ENCODE measurements around the gene ZYG11B.
"Not testable (repeated sequence)": the region's sequence is repeated elsewhere in the genome, so short reads cannot be mapped to it uniquely, and the experiment has no call there.

Gene ZYG11B

DNA sequence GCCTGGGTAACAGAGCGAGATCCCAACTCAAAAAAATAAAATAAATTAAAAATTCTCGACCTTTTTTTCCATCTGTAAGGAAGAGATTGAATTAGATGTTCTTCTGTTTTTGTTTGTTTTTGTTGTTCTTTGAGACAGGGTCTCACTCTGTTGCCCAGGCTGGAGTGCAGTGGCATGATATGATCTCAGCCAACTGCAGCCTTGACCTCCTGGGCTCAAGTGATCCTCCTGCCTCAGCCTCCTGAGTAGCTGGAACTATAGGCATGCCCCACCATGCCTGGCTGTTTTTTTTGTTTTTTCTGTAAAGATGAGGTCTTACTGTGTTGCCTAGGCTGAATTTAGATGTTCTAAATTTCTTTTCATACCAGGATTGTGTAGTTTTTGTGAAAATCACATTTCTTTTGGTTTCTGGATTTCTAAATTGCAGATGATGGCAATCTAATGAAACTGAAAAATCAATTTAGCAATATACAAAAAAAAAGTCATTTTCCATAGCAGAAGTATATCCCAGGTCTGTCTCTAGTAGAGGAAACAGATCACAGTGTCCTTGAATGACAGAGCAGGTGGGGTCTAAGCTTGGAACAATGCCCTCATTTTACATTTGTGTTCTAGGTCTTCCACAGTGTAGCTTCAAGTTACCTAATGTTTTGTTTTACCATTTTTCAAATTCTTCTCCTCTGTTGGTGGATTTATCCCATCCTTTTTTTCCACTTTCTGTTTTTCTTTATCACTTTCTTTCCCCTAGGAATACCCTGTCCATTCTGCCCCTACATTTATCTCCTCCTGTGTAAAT lies 136.6 kb downstream of the ZYG11B start:
- no peak for DNase-seq (ENCODE audit: low read depth)
- no peak overlapping the region for H3K4me3 ChIP-seq (ENCODE audit: low read depth, low read length)
- TF ChIP-seq MYC (IDR thresholded peaks at IDR 0.05; ENCODE audit: low read depth, low read length) = no peak
- TF ChIP-seq POLR2A (IDR thresholded peaks at IDR 0.05; ENCODE audit: extremely low read depth, insufficient read length) = no peak
- TF ChIP-seq, protein P1, sequence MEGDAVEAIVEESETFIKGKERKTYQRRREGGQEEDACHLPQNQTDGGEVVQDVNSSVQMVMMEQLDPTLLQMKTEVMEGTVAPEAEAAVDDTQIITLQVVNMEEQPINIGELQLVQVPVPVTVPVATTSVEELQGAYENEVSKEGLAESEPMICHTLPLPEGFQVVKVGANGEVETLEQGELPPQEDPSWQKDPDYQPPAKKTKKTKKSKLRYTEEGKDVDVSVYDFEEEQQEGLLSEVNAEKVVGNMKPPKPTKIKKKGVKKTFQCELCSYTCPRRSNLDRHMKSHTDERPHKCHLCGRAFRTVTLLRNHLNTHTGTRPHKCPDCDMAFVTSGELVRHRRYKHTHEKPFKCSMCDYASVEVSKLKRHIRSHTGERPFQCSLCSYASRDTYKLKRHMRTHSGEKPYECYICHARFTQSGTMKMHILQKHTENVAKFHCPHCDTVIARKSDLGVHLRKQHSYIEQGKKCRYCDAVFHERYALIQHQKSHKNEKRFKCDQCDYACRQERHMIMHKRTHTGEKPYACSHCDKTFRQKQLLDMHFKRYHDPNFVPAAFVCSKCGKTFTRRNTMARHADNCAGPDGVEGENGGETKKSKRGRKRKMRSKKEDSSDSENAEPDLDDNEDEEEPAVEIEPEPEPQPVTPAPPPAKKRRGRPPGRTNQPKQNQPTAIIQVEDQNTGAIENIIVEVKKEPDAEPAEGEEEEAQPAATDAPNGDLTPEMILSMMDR (IDR thresholded peaks at IDR 0.05; ENCODE audit: low read depth, low read length) = no peak
- TF ChIP-seq, protein P2, sequence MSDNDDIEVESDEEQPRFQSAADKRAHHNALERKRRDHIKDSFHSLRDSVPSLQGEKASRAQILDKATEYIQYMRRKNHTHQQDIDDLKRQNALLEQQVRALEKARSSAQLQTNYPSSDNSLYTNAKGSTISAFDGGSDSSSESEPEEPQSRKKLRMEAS (IDR thresholded peaks at IDR 0.05; ENCODE audit: low read depth, low read length) = no peak

DNA sequence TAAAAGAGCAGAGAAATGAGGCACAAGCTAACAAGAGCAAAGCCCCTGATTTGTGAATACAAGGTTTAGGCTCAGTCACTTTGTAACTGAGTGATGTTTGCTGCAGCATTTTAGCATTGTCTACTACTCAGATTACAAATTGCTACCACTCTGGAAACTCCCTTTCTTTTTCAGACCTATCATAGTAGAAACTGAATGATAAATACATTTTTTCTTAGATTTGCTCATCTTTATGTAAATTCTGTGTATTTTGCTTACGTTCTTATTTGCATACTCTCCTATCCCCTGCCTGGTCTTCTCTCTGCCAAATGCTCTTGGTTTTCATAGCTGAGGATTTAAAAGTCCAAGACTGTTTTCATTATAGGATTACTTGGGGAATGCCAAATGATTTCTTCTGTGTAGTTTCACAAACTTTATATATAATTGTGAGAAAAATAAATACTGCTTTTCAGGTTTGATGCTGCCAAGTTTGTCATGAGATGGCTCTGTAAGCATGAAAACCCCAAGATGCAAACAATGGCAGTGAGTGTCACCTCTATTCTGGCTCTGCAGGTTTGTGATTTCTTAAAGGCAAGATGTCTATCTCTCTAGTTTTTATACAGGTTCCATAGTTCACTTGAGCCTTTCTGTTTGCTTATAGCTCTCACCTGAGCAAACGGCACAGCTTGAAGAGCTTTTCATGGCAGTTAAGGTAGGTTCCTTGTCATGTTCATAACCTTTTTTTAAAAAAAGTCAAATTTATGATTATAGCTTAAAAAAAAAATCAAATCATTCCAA lies 141.0 kb downstream of the ZYG11B start:
- no peak overlapping the region for H3K4me3 ChIP-seq (ENCODE audit: low read depth, low read length)
- TF ChIP-seq POLR2A (IDR thresholded peaks at IDR 0.05; ENCODE audit: extremely low read depth, insufficient read length) (no peak), MYC (IDR thresholded peaks at IDR 0.05; ENCODE audit: low read depth, low read length) (no peak)
- TF ChIP-seq, protein P1 (IDR thresholded peaks at IDR 0.05; ENCODE audit: low read depth, low read length) = no peak
- TF ChIP-seq, protein P2 (IDR thresholded peaks at IDR 0.05; ENCODE audit: low read depth, low read length) = no peak
- no peak for DNase-seq (ENCODE audit: low read depth)

DNA sequence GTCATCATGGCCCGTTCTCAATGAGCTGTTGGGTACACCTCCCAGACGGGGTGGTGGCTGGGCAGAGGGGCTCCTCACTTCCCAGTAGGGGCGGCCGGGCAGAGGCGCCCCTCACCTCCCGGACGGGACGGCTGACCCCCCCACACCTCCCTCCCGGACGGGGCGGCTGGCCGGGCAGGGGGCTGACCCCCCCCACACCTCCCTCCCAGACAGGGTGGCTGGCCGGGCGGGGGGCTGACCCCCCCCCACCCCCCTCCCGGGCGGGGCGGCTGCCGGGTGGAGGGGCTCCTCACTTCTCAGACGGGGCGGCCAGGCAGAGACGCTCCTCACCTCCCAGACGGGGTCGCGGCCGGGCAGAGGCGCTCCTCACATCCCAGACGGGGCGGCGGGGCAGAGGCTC lies 143.5 kb downstream of the ZYG11B start:
- DNase-seq (ENCODE audit: low read depth); H3K4me3 ChIP-seq (ENCODE audit: low read depth, low read length): not testable (repeated sequence)

DNA sequence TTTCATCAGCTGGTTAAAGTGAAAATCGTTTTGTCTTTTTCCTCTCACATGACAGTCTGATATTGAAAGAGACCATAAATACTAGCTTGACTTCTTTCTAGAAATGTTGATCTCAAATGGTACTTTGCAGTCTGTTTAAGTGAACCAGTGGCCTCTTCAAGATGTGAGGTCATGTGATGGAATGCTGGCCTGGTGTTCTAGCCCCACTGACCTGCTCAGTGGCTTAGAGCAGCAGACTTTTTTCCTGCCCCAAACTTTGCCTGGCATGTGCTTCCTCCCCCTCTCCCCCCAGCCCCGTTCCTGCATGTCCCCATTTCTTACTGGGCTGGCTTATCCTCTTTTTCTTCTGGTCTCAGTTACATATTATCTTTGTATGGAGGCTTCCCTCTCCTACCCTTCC lies 150.6 kb downstream of the ZYG11B start:
- TF ChIP-seq, protein P1 (IDR thresholded peaks at IDR 0.05; ENCODE audit: low read depth, low read length) = no peak
- TF ChIP-seq, protein P2 (IDR thresholded peaks at IDR 0.05; ENCODE audit: low read depth, low read length) = no peak
- TF ChIP-seq POLR2A (IDR thresholded peaks at IDR 0.05; ENCODE audit: extremely low read depth, insufficient read length) (no peak), MYC (IDR thresholded peaks at IDR 0.05; ENCODE audit: low read depth, low read length) (no peak)
- DNase-seq (ENCODE audit: low read depth) = no peak
- no peak overlapping the region for H3K4me3 ChIP-seq (ENCODE audit: low read depth, low read length)
